HCT116 (cell line): ENCODE data around the gene ZNF800. TPM values are rescaled to one million over a fixed set of nuclear protein-coding genes. Genes with fewer than 3 reads are reported as not detected.

Experiments used
- ATAC-seq: fragments of 200-7000 bp; cut with Tn5 transposase; 2 replicates; pipeline ENCODE4 v1.9.1; 2020; ENCODE audit warnings: mild to moderate bottlenecking, moderate library complexity
- BruUV-seq: library from RNA; stranded (reverse); fragments of 400-500 nt; replicated peaks from 2 replicates; lab custom pipeline; 2021; lab: Mats Ljungman, UMichigan
- CTCF ChIA-PET: fragments of 300-600 bp; sonication (Branson Sonifier 250); formaldehyde crosslinking; loops from one replicate; lab custom pipeline; 2021; ENCODE audit warnings: antibody characterized with exemption; lab: Charles Lee
- POLR2A ChIA-PET: fragments of 300-600, 350-600 bp; sonication (Branson Sonifier 250); formaldehyde crosslinking; loops from one replicate; lab custom pipeline; 2021; ENCODE audit warnings: antibody characterized with exemption; lab: Charles Lee
- RAD21 ChIA-PET, 2 experiments: fragments of 300-600 bp; sonication (Branson Sonifier 250); formaldehyde crosslinking; loops; one replicate each; lab custom pipeline; 2023; ENCODE audit warnings: low total read pairs in 2 of 2; ENCODE audit not compliant: uncharacterized antibody in 2 of 2, unreplicated experiment in 2 of 2, low non-redundant PET in 1 of 2; lab: Charles Lee
- DNase-seq: peaks from one replicate; pipeline ENCODE4 v3.0.0-alpha.2; 2010; ENCODE audit warnings: low read depth, low spot score
- H2AFZ ChIP-seq: fragments of 200-600 bp; shearing (Covaris generic), sonication (generic); 2 replicates; pipeline ENCODE4 v1.6.1; 2017; ENCODE audit warnings: low read depth, mixed run types, mixed read lengths, antibody characterized with exemption, low read length; ENCODE audit not compliant: poor library complexity, severe bottlenecking
- H3K27ac ChIP-seq: 2 replicates; pipeline ENCODE4 v1.5.1; 2012; ENCODE audit warnings: low read depth, low read length
- H3K27me3 ChIP-seq: fragments of 200-600 bp; sonication (generic); 2 replicates; pipeline ENCODE4 v1.6.1; 2016; ENCODE audit warnings: mixed run types, low read length, mixed read lengths; ENCODE audit not compliant: insufficient read depth
- H3K36me3 ChIP-seq, 2 experiments: fragments of 200-500 bp in 1 of 2; fragments of 200-600 bp in 1 of 2; sonication (Bioruptor generic) in 1 of 2; sonication (generic) in 1 of 2; 2 replicates each; pipeline versions ENCODE4 v1.5.1 to v1.6.1; 2014 to 2016; ENCODE audit warnings: low read length in 2 of 2, inconsistent platforms in 1 of 2, mixed read lengths in 1 of 2, mixed run types in 1 of 2; ENCODE audit not compliant: insufficient read depth in 2 of 2, control insufficient read depth in 1 of 2
- H3K4me1 ChIP-seq, 2 experiments: fragments of 200-600 bp in 1 of 2; sonication (generic) in 1 of 2; 2 replicates each; pipeline versions ENCODE4 v1.5.1 to v1.6.1; 2012 to 2017; ENCODE audit warnings: low read length in 2 of 2, inconsistent platforms in 1 of 2, mild to moderate bottlenecking in 1 of 2, mixed read lengths in 1 of 2, mixed run types in 1 of 2, moderate library complexity in 1 of 2; ENCODE audit not compliant: insufficient read depth in 2 of 2, control insufficient read depth in 1 of 2
- H3K4me2 ChIP-seq: fragments of 200-600 bp; sonication (generic); 2 replicates; pipeline ENCODE4 v1.6.1; 2017; ENCODE audit warnings: mixed run types, low read length, mixed read lengths
- H3K4me3 ChIP-seq, 2 experiments: fragments of 200-600 bp in 1 of 2; sonication (generic) in 1 of 2; replicated peaks in 1 of 2; 2 replicates each; pipeline ENCODE4 v1.5.1; 2011 to 2016; ENCODE audit warnings: low read length in 2 of 2, control low read depth in 1 of 2, low read depth in 1 of 2, mild to moderate bottlenecking in 1 of 2, mixed read lengths in 1 of 2, mixed run types in 1 of 2
- H3K79me2 ChIP-seq: fragments of 200-600 bp; sonication (generic); 2 replicates; pipeline ENCODE4 v1.6.1; 2017; ENCODE audit warnings: mild to moderate bottlenecking, mixed run types, low read length, moderate library complexity, mixed read lengths; ENCODE audit not compliant: insufficient read depth
- H3K9ac ChIP-seq: fragments of 200-600 bp; sonication (generic); 2 replicates; pipeline ENCODE4 v1.6.1; 2016; ENCODE audit warnings: low read length, mixed read lengths
- H3K9me2 ChIP-seq: fragments of 200-600 bp; sonication (generic), shearing (Covaris generic); 2 replicates; pipeline ENCODE4 v1.6.1; 2017; ENCODE audit warnings: mixed run types, mild to moderate bottlenecking, moderate library complexity; ENCODE audit not compliant: insufficient read depth
- H3K9me3 ChIP-seq, 2 experiments: fragments of 200-500 bp in 1 of 2; fragments of 200-600 bp in 1 of 2; sonication (Bioruptor generic) in 1 of 2; sonication (generic) in 1 of 2; 2 replicates each; pipeline ENCODE4 v1.6.1; 2014 to 2017; ENCODE audit warnings: low read length in 2 of 2, mixed read lengths in 2 of 2, inconsistent platforms in 1 of 2, low read depth in 1 of 2, mild to moderate bottlenecking in 1 of 2, mixed run types in 1 of 2, moderate library complexity in 1 of 2; ENCODE audit not compliant: control insufficient read depth in 1 of 2, insufficient read depth in 1 of 2
- H4K20me1 ChIP-seq: fragments of 200-600 bp; sonication (generic), shearing (Covaris generic); 2 replicates; pipeline ENCODE4 v1.6.1; 2017; ENCODE audit warnings: mixed run types, mild to moderate bottlenecking, moderate library complexity; ENCODE audit not compliant: insufficient read depth
- ELF1 ChIP-seq: IDR thresholded peaks from 2 replicates; pipeline ENCODE4 v1.6.1; 2012; ENCODE audit warnings: low read depth, borderline replicate concordance
- EZH2phosphoT487 ChIP-seq: fragments of 200-600 bp; IDR thresholded peaks from 2 replicates; pipeline ENCODE4 v1.6.1; 2018; ENCODE audit warnings: antibody characterized with exemption, borderline replicate concordance
- FOSL1 ChIP-seq: IDR thresholded peaks from 2 replicates; pipeline ENCODE4 v1.6.1; 2012; ENCODE audit warnings: low read depth
- TCF7L2 ChIP-seq: IDR thresholded peaks from 2 replicates; pipeline ENCODE4 v1.7.0; 2011; ENCODE audit warnings: borderline replicate concordance, inconsistent platforms; ENCODE audit not compliant: insufficient read depth, insufficient read length; ENCODE audit errors: extremely low read depth
- intact Hi-C: fragments of 100-400 bp; cut with micrococcal nuclease; formaldehyde crosslinking; loops from 2 replicates; pipeline ENCODE4 v1.10.0; 2022
- total RNA-seq: library from RNA; stranded (reverse); gene quantifications from one replicate; pipeline ENCODE4 v1.2.1, GENCODE V29; 2021; ENCODE audit not compliant: unreplicated experiment
- TF ChIP-seq, protein P1 (sequence below): IDR thresholded peaks from 2 replicates; pipeline ENCODE4 v1.6.1; 2012
- TF ChIP-seq, protein P2 (sequence below): IDR thresholded peaks from 2 replicates; pipeline ENCODE4 v1.6.1; 2012
- TF ChIP-seq, protein P3 (sequence below), 3 experiments: fragments of 200-600 bp in 1 of 3; sonication (generic) in 1 of 3; IDR thresholded peaks in 2 of 3; conservative IDR thresholded peaks in 1 of 3; 2 replicates each; pipeline ENCODE4 v1.5.1; 2012 to 2017; ENCODE audit warnings: low read depth in 2 of 3, low read length in 2 of 3, antibody characterized with exemption in 1 of 3, borderline replicate concordance in 1 of 3, control low read depth in 1 of 3, mild to moderate bottlenecking in 1 of 3, mixed read lengths in 1 of 3, mixed run types in 1 of 3, moderate library complexity in 1 of 3; ENCODE audit not compliant: insufficient read depth in 1 of 3

ZNF800 gene
- total RNA-seq, 1 experiment from 2014 or later = 30.9 TPM

DNA sequence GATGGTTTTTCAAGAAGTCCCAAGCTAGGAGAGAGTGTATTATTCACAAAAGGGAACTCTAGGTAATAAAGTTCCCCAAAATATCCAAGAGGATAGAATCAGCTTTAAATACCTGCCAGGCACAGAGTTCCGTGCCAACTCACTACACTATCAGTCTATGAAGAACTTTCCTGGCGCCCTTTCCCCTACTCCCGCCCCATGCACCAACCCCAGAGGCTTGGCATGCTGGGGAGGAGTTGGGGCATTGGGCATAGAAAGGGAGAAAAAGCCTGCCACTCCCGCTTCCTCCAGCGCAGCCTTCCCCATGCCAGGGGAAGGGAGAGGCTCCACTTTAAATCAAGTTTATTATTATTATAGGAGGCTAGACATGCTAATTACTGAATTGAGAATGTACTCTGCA, 54.9 kb downstream of the ZNF800 start:
- H2AFZ ChIP-seq = no peak overlapping the region
- H3K9me2 ChIP-seq = no peaks in the 10 kb centered on the region
- no peaks in the 10 kb centered on the region for H3K4me1 ChIP-seq
- no peaks in the 10 kb centered on the region for H3K36me3 ChIP-seq
- no peak for DNase-seq
- TF ChIP-seq FOSL1 (no peak), TCF7L2 (no peak)
- TF ChIP-seq, protein P1, sequence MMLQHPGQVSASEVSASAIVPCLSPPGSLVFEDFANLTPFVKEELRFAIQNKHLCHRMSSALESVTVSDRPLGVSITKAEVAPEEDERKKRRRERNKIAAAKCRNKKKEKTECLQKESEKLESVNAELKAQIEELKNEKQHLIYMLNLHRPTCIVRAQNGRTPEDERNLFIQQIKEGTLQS = no peak
- TF ChIP-seq, protein P2, sequence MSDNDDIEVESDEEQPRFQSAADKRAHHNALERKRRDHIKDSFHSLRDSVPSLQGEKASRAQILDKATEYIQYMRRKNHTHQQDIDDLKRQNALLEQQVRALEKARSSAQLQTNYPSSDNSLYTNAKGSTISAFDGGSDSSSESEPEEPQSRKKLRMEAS = no peak
- TF ChIP-seq, protein P3, sequence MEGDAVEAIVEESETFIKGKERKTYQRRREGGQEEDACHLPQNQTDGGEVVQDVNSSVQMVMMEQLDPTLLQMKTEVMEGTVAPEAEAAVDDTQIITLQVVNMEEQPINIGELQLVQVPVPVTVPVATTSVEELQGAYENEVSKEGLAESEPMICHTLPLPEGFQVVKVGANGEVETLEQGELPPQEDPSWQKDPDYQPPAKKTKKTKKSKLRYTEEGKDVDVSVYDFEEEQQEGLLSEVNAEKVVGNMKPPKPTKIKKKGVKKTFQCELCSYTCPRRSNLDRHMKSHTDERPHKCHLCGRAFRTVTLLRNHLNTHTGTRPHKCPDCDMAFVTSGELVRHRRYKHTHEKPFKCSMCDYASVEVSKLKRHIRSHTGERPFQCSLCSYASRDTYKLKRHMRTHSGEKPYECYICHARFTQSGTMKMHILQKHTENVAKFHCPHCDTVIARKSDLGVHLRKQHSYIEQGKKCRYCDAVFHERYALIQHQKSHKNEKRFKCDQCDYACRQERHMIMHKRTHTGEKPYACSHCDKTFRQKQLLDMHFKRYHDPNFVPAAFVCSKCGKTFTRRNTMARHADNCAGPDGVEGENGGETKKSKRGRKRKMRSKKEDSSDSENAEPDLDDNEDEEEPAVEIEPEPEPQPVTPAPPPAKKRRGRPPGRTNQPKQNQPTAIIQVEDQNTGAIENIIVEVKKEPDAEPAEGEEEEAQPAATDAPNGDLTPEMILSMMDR (IDR thresholded peaks at IDR 0.05 in 2 of 3, conservative IDR thresholded peaks at IDR 0.05 in 1 of 3; ENCODE audit: borderline replicate concordance in 1 of 3, insufficient read depth in 1 of 3, low read depth in 2 of 3, low read length in 2 of 3) = no peak
- TF ChIP-seq, all 23 proteins: peak for 0
- no peaks in the 10 kb centered on the region for H4K20me1 ChIP-seq
- ChIA-PET CTCF (no interaction called here), POLR2A (no interaction called here), RAD21 (no interaction called here)
- peaks cover 8% of the 10 kb centered on the region for H3K27me3 ChIP-seq
- no peak overlapping the region for H3K4me3 ChIP-seq
- H3K9me3 ChIP-seq = no peaks in the 10 kb centered on the region
- H3K27ac ChIP-seq = no peak overlapping the region
- no peaks in the 10 kb centered on the region for H3K79me2 ChIP-seq
- BruUV-seq = no TSS peak
- H3K9ac ChIP-seq = no peak overlapping the region
- no peak overlapping the region for H3K4me2 ChIP-seq
- ATAC-seq = no peak
- intact Hi-C loops = no loop called here

DNA sequence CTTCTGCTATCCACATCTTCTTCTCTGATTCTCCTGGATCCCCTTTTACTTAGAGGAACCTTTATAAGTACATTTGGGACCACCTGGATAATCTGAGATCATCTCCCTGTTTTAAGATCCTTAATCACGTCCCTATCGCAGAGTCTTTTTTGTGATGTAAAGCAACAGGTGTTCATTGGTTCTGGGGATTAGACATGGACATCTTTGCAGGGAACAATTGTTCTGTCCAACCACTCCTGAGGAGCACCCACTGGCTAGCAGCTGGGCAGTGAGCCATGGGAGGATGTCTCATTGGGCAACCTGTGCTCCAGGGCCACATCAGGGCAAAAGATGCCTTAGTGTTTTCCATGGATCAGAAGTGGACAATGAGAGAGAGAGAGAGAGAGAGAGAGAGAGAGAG, 56.0 kb downstream of the ZNF800 start:
- RAD21 ChIA-PET = no interaction called here
- intact Hi-C loops = no loop called here
- no peak for ATAC-seq

More for the DNA sequence above, 56.0 kb downstream of the ZNF800 start:
- Histone ChIP-seq H3K9ac (no peak overlapping the region), H3K4me3 (no peak overlapping the region), H3K4me2 (no peak overlapping the region), H3K9me3 (no peaks in the 10 kb centered on the region), H3K79me2 (no peaks in the 10 kb centered on the region), H3K27ac (no peak overlapping the region), H4K20me1 (no peaks in the 10 kb centered on the region), H3K27me3 (peaks cover 12% of the 10 kb centered on the region), H3K9me2 (no peaks in the 10 kb centered on the region), H3K4me1 (no peaks in the 10 kb centered on the region), H2AFZ (no peak overlapping the region), H3K36me3 (no peaks in the 10 kb centered on the region)
- ChIA-PET CTCF (no interaction called here), POLR2A (no interaction called here)
- BruUV-seq = no TSS peak
- no peak for DNase-seq
- TF ChIP-seq ELF1 (no peak), EZH2phosphoT487 (no peak)
- TF ChIP-seq, protein P2 = no peak
